SK-N-SH treated with all-trans-retinoic acid at 6 μM for 48 hours (cell line): ENCODE measurements around the gene OR3A2.
"Not testable (repeated sequence)": the region's sequence is repeated elsewhere in the genome, so short reads cannot be mapped to it uniquely, and the experiment has no call there.

Source experiments
- ATAC-seq: fragments of 200-7000 bp; cut with Tn5 transposase; 3 replicates; pipeline ENCODE4 v1.9.1; 2020; ENCODE audit warnings: mild to moderate bottlenecking, moderate library complexity
- ARNTL ChIP-seq: fragments of 450-650 bp; formaldehyde crosslinking; IDR thresholded peaks from 2 replicates; pipeline ENCODE4 v1.5.0; 2020; ENCODE audit warnings: low read depth, mild to moderate bottlenecking, moderate library complexity, borderline replicate concordance
- BACH2 ChIP-seq: fragments of 250-450 bp; sonication (Bioruptor Pico); IDR thresholded peaks from 2 replicates; pipeline ENCODE4 v1.9.0; 2021; ENCODE audit warnings: mild to moderate bottlenecking, borderline replicate concordance
- CSDC2 ChIP-seq: fragments of 250-450 bp; sonication (Bioruptor Pico); IDR thresholded peaks from 2 replicates; pipeline ENCODE4 v1.5.0; 2020; ENCODE audit warnings: mild to moderate bottlenecking, moderate library complexity
- ESRRG ChIP-seq: fragments of 250-450 bp; sonication (Bioruptor Pico); IDR thresholded peaks from 2 replicates; pipeline ENCODE4 v1.6.1; 2021; ENCODE audit warnings: mild to moderate bottlenecking
- GLIS3 ChIP-seq: fragments of 250-450 bp; sonication (Bioruptor Pico); IDR thresholded peaks from 2 replicates; pipeline ENCODE4 v1.5.0; 2020; ENCODE audit warnings: mild to moderate bottlenecking, moderate library complexity
- ISL1 ChIP-seq: fragments of 250-450 bp; sonication (Bioruptor Pico); IDR thresholded peaks from 2 replicates; pipeline ENCODE4 v2.1.2; 2022; ENCODE audit warnings: mild to moderate bottlenecking, moderate library complexity
- OSR1 ChIP-seq: fragments of 250-450 bp; sonication (Bioruptor Pico); IDR thresholded peaks from 2 replicates; pipeline ENCODE4 v1.8.0; 2022; ENCODE audit warnings: moderate library complexity, mild to moderate bottlenecking, inconsistent platforms
- PPARA ChIP-seq: fragments of 250-450 bp; sonication (Bioruptor Pico); IDR thresholded peaks from 2 replicates; pipeline ENCODE4 v1.5.0; 2020; ENCODE audit warnings: mild to moderate bottlenecking, borderline replicate concordance
- RARB ChIP-seq: fragments of 250-450 bp; sonication (Bioruptor Pico); IDR thresholded peaks from 2 replicates; pipeline ENCODE4 v1.8.0; 2021; ENCODE audit warnings: mild to moderate bottlenecking, moderate library complexity
- TCF4 ChIP-seq: fragments of 250-450 bp; sonication (Bioruptor Pico); IDR thresholded peaks from 2 replicates; pipeline ENCODE4 v1.8.0; 2021; ENCODE audit warnings: mild to moderate bottlenecking, moderate library complexity, borderline replicate concordance
- TOX ChIP-seq: fragments of 250-450 bp; sonication (Bioruptor Pico); IDR thresholded peaks from 2 replicates; pipeline ENCODE4 v1.8.0; 2021; ENCODE audit warnings: mild to moderate bottlenecking, moderate library complexity, borderline replicate concordance
- ZC3H10 ChIP-seq: fragments of 250-450 bp; sonication (Bioruptor Pico); IDR thresholded peaks from 2 replicates; pipeline ENCODE4 v1.5.1; 2021; ENCODE audit warnings: mild to moderate bottlenecking, moderate library complexity
- ZFP3 ChIP-seq: fragments of 250-450 bp; sonication (Bioruptor Pico); IDR thresholded peaks from 2 replicates; pipeline ENCODE4 v1.5.0; 2020; ENCODE audit warnings: mild to moderate bottlenecking, moderate library complexity
- ZFP30 ChIP-seq: fragments of 450-650 bp; formaldehyde crosslinking; IDR thresholded peaks from 2 replicates; pipeline ENCODE4 v1.5.0; 2022; ENCODE audit warnings: mild to moderate bottlenecking, moderate library complexity
- ZNF565 ChIP-seq: fragments of 450-650 bp; formaldehyde crosslinking; conservative IDR thresholded peaks from 2 replicates; pipeline ENCODE4 v1.5.0; 2020; ENCODE audit warnings: low read depth, mild to moderate bottlenecking, moderate library complexity
- ZNF70 ChIP-seq: fragments of 450-650 bp; formaldehyde crosslinking; IDR thresholded peaks from 2 replicates; pipeline ENCODE4 v1.5.0; 2020; ENCODE audit warnings: mild to moderate bottlenecking, moderate library complexity
- ZNF8 ChIP-seq: fragments of 450-650 bp; formaldehyde crosslinking; IDR thresholded peaks from 2 replicates; pipeline ENCODE4 v1.5.0; 2020; ENCODE audit warnings: mild to moderate bottlenecking, moderate library complexity
- TF ChIP-seq, protein P1 (sequence below): fragments of 250-450 bp; sonication (Bioruptor Pico); IDR thresholded peaks from 2 replicates; pipeline ENCODE4 v1.5.1; 2020; ENCODE audit warnings: low read depth, mild to moderate bottlenecking, moderate library complexity
- TF ChIP-seq, protein P2 (sequence below): fragments of 250-450 bp; sonication (Bioruptor Pico); IDR thresholded peaks from 2 replicates; pipeline ENCODE4 v1.8.0; 2020; ENCODE audit warnings: mild to moderate bottlenecking, moderate library complexity, borderline replicate concordance
- TF ChIP-seq, protein P3 (sequence below): fragments of 250-450 bp; sonication (Bioruptor Pico); IDR thresholded peaks from 2 replicates; pipeline ENCODE4 v1.5.1; 2021; ENCODE audit warnings: mild to moderate bottlenecking, moderate library complexity
- TF ChIP-seq, protein P4 (sequence below): fragments of 250-450 bp; sonication (Bioruptor Pico); IDR thresholded peaks from 2 replicates; pipeline ENCODE4 v1.5.0; 2020; ENCODE audit warnings: mild to moderate bottlenecking, moderate library complexity
- TF ChIP-seq, protein P5 (sequence below): fragments of 250-450 bp; sonication (Bioruptor Pico); IDR thresholded peaks from 2 replicates; pipeline ENCODE4 v1.8.0; 2021; ENCODE audit warnings: low read depth, mild to moderate bottlenecking, moderate library complexity, borderline replicate concordance

The OR3A2 gene

DNA sequence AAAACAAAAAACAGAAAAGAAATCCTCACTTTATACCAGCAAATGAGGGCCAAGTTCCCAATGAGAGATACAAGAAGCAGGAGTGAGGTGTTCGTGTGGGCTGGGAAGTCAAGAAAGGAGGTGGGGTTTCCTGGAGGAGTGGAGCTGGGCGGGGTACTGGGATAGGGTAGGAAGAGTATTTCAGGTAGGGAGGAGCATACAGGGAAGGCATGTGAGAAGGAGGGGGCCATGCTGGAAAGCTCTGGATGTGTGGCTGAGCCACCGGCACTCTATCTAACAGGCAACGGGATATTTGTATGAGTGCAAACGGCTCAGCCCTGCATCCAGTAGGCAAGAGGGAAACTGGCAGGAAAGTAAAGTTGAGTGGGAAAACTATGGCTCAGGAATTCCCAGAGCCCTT lies 4.2 kb downstream of the OR3A2 start:
- ATAC-seq = no peak
- no peak for TF ChIP-seq ARNTL (CRISPR knock-in tag)
- TF ChIP-seq, protein P1, sequence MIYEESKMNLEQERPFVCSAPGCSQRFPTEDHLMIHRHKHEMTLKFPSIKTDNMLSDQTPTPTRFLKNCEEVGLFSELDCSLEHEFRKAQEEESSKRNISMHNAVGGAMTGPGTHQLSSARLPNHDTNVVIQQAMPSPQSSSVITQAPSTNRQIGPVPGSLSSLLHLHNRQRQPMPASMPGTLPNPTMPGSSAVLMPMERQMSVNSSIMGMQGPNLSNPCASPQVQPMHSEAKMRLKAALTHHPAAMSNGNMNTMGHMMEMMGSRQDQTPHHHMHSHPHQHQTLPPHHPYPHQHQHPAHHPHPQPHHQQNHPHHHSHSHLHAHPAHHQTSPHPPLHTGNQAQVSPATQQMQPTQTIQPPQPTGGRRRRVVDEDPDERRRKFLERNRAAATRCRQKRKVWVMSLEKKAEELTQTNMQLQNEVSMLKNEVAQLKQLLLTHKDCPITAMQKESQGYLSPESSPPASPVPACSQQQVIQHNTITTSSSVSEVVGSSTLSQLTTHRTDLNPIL = no peak
- no peak for TF ChIP-seq ZNF8 (CRISPR knock-in tag)
- no peak for TF ChIP-seq GLIS3 (CRISPR knock-in tag)
- no peak for TF ChIP-seq PPARA (CRISPR knock-in tag)
- TF ChIP-seq ZFP30 (CRISPR knock-in tag) = no peak
- TF ChIP-seq ISL1 (CRISPR knock-in tag) = no peak
- TF ChIP-seq, protein P2, sequence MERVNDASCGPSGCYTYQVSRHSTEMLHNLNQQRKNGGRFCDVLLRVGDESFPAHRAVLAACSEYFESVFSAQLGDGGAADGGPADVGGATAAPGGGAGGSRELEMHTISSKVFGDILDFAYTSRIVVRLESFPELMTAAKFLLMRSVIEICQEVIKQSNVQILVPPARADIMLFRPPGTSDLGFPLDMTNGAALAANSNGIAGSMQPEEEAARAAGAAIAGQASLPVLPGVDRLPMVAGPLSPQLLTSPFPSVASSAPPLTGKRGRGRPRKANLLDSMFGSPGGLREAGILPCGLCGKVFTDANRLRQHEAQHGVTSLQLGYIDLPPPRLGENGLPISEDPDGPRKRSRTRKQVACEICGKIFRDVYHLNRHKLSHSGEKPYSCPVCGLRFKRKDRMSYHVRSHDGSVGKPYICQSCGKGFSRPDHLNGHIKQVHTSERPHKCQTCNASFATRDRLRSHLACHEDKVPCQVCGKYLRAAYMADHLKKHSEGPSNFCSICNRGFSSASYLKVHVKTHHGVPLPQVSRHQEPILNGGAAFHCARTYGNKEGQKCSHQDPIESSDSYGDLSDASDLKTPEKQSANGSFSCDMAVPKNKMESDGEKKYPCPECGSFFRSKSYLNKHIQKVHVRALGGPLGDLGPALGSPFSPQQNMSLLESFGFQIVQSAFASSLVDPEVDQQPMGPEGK = no peak
- no peak for TF ChIP-seq TOX (CRISPR knock-in tag)

DNA sequence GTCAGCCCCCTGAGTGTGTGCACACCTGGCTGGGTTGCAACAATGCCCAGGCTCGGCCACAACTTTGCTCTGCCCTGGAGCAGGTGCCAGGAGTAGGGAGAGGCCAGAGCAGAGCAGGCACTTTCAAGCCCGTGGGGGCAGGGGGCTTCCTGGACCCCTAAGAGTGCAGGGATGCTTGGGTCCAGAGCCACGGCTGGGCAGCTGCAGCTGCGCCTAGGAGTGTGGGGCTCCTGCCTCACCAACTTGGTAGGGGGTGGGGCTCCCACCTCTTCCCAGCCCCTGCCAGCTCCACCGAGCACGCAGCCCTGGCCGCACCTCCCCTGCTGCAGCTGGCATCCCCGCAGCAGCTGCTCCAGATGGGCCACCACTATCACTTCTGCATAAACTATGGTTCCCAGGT lies 7.8 kb downstream of the OR3A2 start:
- no peak for ATAC-seq
- no peak for TF ChIP-seq ZFP3 (CRISPR knock-in tag)
- no peak for TF ChIP-seq ZNF70
- TF ChIP-seq ZC3H10 (CRISPR knock-in tag) = no peak
- no peak for TF ChIP-seq PPARA (CRISPR knock-in tag)
- no peak for TF ChIP-seq RARB (CRISPR knock-in tag)

DNA sequence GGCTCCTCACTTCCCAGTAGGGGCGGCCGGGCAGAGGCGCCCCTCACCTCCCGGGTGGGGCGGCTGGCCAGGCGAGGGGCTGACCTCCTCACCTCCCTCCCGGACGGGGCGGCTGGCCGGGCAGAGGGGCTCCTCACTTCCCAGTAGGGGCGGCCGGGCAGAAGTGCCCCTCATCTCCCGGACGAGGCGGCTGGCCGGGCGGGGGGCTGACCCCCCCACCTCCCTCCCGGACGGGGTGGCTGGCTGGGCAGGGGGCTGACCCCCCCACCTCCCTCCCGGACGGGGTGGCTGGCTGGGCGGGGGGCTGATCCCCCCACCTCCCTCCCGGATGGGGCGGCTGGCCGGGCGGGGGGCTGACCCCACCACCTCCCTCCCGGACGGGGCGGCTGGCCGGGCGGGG lies 14.9 kb downstream of the OR3A2 start:
- not testable (repeated sequence) for ATAC-seq

DNA sequence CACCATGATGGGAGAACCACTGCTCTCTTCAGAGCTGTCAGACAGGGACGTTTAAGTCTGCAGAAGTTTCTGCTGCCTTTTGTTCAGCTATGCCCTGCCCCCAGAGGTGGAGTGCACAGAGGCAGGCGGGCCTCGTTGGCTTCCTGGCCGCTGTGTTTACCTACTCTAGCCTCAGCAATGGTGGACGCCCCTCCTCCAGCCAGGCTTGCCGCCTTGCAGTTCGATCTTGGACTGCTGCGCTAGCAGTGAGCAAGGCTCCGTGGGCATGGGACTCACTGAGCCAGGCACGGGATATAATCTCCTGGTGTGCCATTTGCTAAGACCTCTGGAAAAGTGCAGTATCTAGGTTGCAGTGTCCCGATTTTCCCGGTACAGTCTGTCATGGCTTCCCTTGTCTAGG lies 43.3 kb downstream of the OR3A2 start:
- ATAC-seq = not testable (repeated sequence)

DNA sequence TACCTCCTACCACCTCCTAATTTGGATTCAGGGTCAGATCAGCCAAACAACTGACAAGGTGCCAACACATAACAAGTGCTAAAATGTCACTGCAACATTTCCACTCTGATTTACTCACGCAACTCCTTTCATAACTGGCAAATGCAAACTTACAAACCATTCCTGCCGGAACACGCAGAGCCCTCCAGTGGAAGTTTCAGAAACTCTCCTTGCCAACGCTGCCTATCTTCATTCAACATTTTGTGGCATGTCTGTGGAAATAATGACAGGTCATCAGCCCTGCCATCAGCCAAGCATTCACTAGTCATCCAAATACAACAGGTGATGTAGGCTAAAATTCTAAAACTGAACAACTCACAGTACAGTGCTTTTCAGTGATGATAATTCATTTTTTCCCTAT lies 50.2 kb downstream of the OR3A2 start:
- no peak for ATAC-seq
- TF ChIP-seq PPARA (CRISPR knock-in tag) (no peak), CSDC2 (no peak), BACH2 (CRISPR knock-in tag) (no peak), ZC3H10 (CRISPR knock-in tag) (no peak), ZFP30 (CRISPR knock-in tag) (no peak), TOX (CRISPR knock-in tag) (no peak), OSR1 (CRISPR knock-in tag) (no peak), RARB (CRISPR knock-in tag) (no peak), ZNF565 (no peak), ISL1 (CRISPR knock-in tag) (no peak), ESRRG (CRISPR knock-in tag) (no peak), GLIS3 (CRISPR knock-in tag) (no peak), ZNF8 (CRISPR knock-in tag) (no peak), TCF4 (no peak), ARNTL (CRISPR knock-in tag) (no peak)
- TF ChIP-seq, protein P3, sequence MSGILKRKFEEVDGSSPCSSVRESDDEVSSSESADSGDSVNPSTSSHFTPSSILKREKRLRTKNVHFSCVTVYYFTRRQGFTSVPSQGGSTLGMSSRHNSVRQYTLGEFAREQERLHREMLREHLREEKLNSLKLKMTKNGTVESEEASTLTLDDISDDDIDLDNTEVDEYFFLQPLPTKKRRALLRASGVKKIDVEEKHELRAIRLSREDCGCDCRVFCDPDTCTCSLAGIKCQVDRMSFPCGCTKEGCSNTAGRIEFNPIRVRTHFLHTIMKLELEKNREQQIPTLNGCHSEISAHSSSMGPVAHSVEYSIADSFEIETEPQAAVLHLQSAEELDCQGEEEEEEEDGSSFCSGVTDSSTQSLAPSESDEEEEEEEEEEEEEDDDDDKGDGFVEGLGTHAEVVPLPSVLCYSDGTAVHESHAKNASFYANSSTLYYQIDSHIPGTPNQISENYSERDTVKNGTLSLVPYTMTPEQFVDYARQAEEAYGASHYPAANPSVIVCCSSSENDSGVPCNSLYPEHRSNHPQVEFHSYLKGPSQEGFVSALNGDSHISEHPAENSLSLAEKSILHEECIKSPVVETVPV (CRISPR knock-in tag) = no peak
- TF ChIP-seq, protein P4, sequence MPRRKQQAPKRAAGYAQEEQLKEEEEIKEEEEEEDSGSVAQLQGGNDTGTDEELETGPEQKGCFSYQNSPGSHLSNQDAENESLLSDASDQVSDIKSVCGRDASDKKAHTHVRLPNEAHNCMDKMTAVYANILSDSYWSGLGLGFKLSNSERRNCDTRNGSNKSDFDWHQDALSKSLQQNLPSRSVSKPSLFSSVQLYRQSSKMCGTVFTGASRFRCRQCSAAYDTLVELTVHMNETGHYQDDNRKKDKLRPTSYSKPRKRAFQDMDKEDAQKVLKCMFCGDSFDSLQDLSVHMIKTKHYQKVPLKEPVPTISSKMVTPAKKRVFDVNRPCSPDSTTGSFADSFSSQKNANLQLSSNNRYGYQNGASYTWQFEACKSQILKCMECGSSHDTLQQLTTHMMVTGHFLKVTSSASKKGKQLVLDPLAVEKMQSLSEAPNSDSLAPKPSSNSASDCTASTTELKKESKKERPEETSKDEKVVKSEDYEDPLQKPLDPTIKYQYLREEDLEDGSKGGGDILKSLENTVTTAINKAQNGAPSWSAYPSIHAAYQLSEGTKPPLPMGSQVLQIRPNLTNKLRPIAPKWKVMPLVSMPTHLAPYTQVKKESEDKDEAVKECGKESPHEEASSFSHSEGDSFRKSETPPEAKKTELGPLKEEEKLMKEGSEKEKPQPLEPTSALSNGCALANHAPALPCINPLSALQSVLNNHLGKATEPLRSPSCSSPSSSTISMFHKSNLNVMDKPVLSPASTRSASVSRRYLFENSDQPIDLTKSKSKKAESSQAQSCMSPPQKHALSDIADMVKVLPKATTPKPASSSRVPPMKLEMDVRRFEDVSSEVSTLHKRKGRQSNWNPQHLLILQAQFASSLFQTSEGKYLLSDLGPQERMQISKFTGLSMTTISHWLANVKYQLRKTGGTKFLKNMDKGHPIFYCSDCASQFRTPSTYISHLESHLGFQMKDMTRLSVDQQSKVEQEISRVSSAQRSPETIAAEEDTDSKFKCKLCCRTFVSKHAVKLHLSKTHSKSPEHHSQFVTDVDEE (CRISPR knock-in tag) = no peak
- TF ChIP-seq, protein P5, sequence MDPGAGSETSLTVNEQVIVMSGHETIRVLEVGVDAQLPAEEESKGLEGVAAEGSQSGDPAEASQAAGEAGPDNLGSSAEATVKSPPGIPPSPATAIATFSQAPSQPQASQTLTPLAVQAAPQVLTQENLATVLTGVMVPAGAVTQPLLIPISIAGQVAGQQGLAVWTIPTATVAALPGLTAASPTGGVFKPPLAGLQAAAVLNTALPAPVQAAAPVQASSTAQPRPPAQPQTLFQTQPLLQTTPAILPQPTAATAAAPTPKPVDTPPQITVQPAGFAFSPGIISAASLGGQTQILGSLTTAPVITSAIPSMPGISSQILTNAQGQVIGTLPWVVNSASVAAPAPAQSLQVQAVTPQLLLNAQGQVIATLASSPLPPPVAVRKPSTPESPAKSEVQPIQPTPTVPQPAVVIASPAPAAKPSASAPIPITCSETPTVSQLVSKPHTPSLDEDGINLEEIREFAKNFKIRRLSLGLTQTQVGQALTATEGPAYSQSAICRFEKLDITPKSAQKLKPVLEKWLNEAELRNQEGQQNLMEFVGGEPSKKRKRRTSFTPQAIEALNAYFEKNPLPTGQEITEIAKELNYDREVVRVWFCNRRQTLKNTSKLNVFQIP (CRISPR knock-in tag) = no peak
